Measurements from ENCODE around the gene ADAMTS19. TPM values are rescaled to one million over a fixed set of nuclear protein-coding genes. Genes with fewer than 3 reads are reported as not detected.

The ADAMTS19 gene
- total RNA-seq, 1 donor from 2014 or later: 0.08 TPM

- H3K36me3 Mint-ChIP-seq (ENCODE audit: unreplicated experiment): no peaks in the 10 kb centered on the region
- no peak overlapping the region for H3K4me3 Mint-ChIP-seq (ENCODE audit: unreplicated experiment)
- DNase-seq (ENCODE audit: extremely low spot score, unreplicated experiment): no peak
- H3K27ac Mint-ChIP-seq (ENCODE audit: unreplicated experiment): no peak overlapping the region
- no peak for TF ChIP-seq CTCF (IDR thresholded peaks at IDR 0.05)
- peaks cover 3% of the 10 kb centered on the region for H3K4me1 Mint-ChIP-seq (ENCODE audit: unreplicated experiment)
- H3K9me3 Mint-ChIP-seq (ENCODE audit: unreplicated experiment): no peaks in the 10 kb centered on the region
- no peaks in the 10 kb centered on the region for H3K27me3 Mint-ChIP-seq (ENCODE audit: unreplicated experiment)
Observed at GRCh38 chr5:129724647-129725046, 264.5 kb downstream of the ADAMTS19 start.

GRCh38 chr5:129739773-129740172, 279.7 kb downstream of the ADAMTS19 start:
- Mint-ChIP-seq H3K27me3 (ENCODE audit: unreplicated experiment) (no peaks in the 10 kb centered on the region), H3K4me3 (ENCODE audit: unreplicated experiment) (no peak overlapping the region), H3K27ac (ENCODE audit: unreplicated experiment) (no peak overlapping the region), H3K9me3 (ENCODE audit: unreplicated experiment) (no peaks in the 10 kb centered on the region), H3K36me3 (ENCODE audit: unreplicated experiment) (no peaks in the 10 kb centered on the region), H3K4me1 (ENCODE audit: unreplicated experiment) (no peaks in the 10 kb centered on the region)
- no peak for TF ChIP-seq CTCF (IDR thresholded peaks at IDR 0.05)
- DNase-seq (ENCODE audit: extremely low spot score, unreplicated experiment): no peak

- H3K4me3 Mint-ChIP-seq (ENCODE audit: unreplicated experiment): no peak overlapping the region
- DNase-seq (ENCODE audit: extremely low spot score, unreplicated experiment): no peak
- no peaks in the 10 kb centered on the region for H3K36me3 Mint-ChIP-seq (ENCODE audit: unreplicated experiment)
- H3K27me3 Mint-ChIP-seq (ENCODE audit: unreplicated experiment): no peaks in the 10 kb centered on the region
- H3K9me3 Mint-ChIP-seq (ENCODE audit: unreplicated experiment): no peaks in the 10 kb centered on the region
- no peaks in the 10 kb centered on the region for H3K4me1 Mint-ChIP-seq (ENCODE audit: unreplicated experiment)
- TF ChIP-seq CTCF (IDR thresholded peaks at IDR 0.05): no peak
- H3K27ac Mint-ChIP-seq (ENCODE audit: unreplicated experiment): no peak overlapping the region
Observed at GRCh38 chr5:129743541-129744187, 283.6 kb downstream of the ADAMTS19 start.

GRCh38 chr5:129745997-129746396, 285.9 kb downstream of the ADAMTS19 start:
- no peak for DNase-seq (ENCODE audit: extremely low spot score, unreplicated experiment)
- Mint-ChIP-seq H3K36me3 (ENCODE audit: unreplicated experiment) (no peaks in the 10 kb centered on the region), H3K4me1 (ENCODE audit: unreplicated experiment) (no peaks in the 10 kb centered on the region), H3K27ac (ENCODE audit: unreplicated experiment) (no peak overlapping the region), H3K4me3 (ENCODE audit: unreplicated experiment) (no peak overlapping the region), H3K27me3 (ENCODE audit: unreplicated experiment) (no peaks in the 10 kb centered on the region), H3K9me3 (ENCODE audit: unreplicated experiment) (no peaks in the 10 kb centered on the region)
- no peak for TF ChIP-seq CTCF (IDR thresholded peaks at IDR 0.05)

GRCh38 chr5:129746876-129747275, 286.8 kb downstream of the ADAMTS19 start:
- Mint-ChIP-seq H3K27ac (ENCODE audit: unreplicated experiment) (no peak overlapping the region), H3K27me3 (ENCODE audit: unreplicated experiment) (no peaks in the 10 kb centered on the region), H3K36me3 (ENCODE audit: unreplicated experiment) (no peaks in the 10 kb centered on the region), H3K9me3 (ENCODE audit: unreplicated experiment) (no peaks in the 10 kb centered on the region), H3K4me1 (ENCODE audit: unreplicated experiment) (no peaks in the 10 kb centered on the region), H3K4me3 (ENCODE audit: unreplicated experiment) (no peak overlapping the region)
- no peak for TF ChIP-seq CTCF (IDR thresholded peaks at IDR 0.05)
- no peak for DNase-seq (ENCODE audit: extremely low spot score, unreplicated experiment)
